ENCODE results near the gene IL1RAPL1. TPM values are rescaled to one million over a fixed set of nuclear protein-coding genes. Genes with fewer than 3 reads are reported as not detected.

Gene IL1RAPL1
- total and polyA plus RNA-seq, 9 of the 15 experiments (the other 6 are each of a cell fraction or from before 2014, with no cell fraction given) = 0.04 to 0.07 (median 0.04) TPM; not detected in 6

GRCh38 chrX:29107231-29107630 lies 520.0 kb downstream of the IL1RAPL1 start (continued):
- TF ChIP-seq ZBTB11 (CRISPR knock-in tag; IDR thresholded peaks at IDR 0.05) = no peak
- TF ChIP-seq, protein P1, sequence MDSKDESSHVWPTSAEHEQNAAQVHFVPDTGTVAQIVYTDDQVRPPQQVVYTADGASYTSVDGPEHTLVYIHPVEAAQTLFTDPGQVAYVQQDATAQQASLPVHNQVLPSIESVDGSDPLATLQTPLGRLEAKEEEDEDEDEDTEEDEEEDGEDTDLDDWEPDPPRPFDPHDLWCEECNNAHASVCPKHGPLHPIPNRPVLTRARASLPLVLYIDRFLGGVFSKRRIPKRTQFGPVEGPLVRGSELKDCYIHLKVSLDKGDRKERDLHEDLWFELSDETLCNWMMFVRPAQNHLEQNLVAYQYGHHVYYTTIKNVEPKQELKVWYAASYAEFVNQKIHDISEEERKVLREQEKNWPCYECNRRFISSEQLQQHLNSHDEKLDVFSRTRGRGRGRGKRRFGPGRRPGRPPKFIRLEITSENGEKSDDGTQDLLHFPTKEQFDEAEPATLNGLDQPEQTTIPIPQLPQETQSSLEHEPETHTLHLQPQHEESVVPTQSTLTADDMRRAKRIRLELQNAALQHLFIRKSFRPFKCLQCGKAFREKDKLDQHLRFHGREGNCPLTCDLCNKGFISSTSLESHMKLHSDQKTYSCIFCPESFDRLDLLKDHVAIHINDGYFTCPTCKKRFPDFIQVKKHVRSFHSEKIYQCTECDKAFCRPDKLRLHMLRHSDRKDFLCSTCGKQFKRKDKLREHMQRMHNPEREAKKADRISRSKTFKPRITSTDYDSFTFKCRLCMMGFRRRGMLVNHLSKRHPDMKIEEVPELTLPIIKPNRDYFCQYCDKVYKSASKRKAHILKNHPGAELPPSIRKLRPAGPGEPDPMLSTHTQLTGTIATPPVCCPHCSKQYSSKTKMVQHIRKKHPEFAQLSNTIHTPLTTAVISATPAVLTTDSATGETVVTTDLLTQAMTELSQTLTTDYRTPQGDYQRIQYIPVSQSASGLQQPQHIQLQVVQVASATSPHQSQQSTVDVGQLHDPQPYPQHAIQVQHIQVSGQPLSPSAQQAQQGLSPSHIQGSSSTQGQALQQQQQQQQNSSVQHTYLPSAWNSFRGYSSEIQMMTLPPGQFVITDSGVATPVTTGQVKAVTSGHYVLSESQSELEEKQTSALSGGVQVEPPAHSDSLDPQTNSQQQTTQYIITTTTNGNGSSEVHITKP (IDR thresholded peaks at IDR 0.05; ENCODE audit: partially characterized antibody) = no peak
- no peak for TF ChIP-seq NFE2L1 (tag; IDR thresholded peaks at IDR 0.05; ENCODE audit: borderline replicate concordance, low read depth)
- no peak for TF ChIP-seq GATA2 (CRISPR knock-in tag; IDR thresholded peaks at IDR 0.05)
- TF ChIP-seq FOXM1 (IDR thresholded peaks at IDR 0.05; ENCODE audit: low read depth) = no peak
- TF ChIP-seq FOXM1 (CRISPR knock-in tag; IDR thresholded peaks at IDR 0.05; ENCODE audit: low read depth) = no peak
- no peak for TF ChIP-seq ZNF695 (CRISPR knock-in tag; IDR thresholded peaks at IDR 0.05)
- TF ChIP-seq, protein P2, sequence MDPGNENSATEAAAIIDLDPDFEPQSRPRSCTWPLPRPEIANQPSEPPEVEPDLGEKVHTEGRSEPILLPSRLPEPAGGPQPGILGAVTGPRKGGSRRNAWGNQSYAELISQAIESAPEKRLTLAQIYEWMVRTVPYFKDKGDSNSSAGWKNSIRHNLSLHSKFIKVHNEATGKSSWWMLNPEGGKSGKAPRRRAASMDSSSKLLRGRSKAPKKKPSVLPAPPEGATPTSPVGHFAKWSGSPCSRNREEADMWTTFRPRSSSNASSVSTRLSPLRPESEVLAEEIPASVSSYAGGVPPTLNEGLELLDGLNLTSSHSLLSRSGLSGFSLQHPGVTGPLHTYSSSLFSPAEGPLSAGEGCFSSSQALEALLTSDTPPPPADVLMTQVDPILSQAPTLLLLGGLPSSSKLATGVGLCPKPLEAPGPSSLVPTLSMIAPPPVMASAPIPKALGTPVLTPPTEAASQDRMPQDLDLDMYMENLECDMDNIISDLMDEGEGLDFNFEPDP (CRISPR knock-in tag; IDR thresholded peaks at IDR 0.05) = no peak
- TF ChIP-seq ZNF609 (CRISPR knock-in tag; IDR thresholded peaks at IDR 0.05; ENCODE audit: borderline replicate concordance) = no peak
- TF ChIP-seq RHOXF2B (CRISPR knock-in tag; conservative IDR thresholded peaks at IDR 0.05) = no peak
- TF ChIP-seq TFE3 (CRISPR knock-in tag; IDR thresholded peaks at IDR 0.05) = no peak

Data from K562 (cell line).